IMR-90 (cell line): Measurements from ENCODE around the gene MADD. TPM values are rescaled to one million over a fixed set of nuclear protein-coding genes. Genes with fewer than 3 reads are reported as not detected.
A peak's percentile ranks its signal among the peaks of the same experiment; 100 is the strongest.

ENCODE experiments used
- ATAC-seq: fragments of 200-7000 bp; cut with Tn5 transposase; 2 replicates; pipeline ENCODE4 v1.9.1; 2020; ENCODE audit warnings: low read depth, mild to moderate bottlenecking, moderate library complexity
- BruUV-seq: library from RNA; stranded (reverse); fragments of 400-500 nt; replicated peaks from 2 replicates; lab custom pipeline; 2021; lab: Mats Ljungman, UMichigan
- CTCF ChIA-PET: fragments of 300-600 bp; formaldehyde crosslinking; extraction: SDS; loops from one replicate; lab custom pipeline; 2021; ENCODE audit warnings: antibody characterized with exemption; lab: Yijun Ruan, JAX
- POLR2A ChIA-PET: fragments of 300-600 bp; sonication (Branson Sonifier 250); formaldehyde crosslinking; loops from one replicate; lab custom pipeline; 2022; ENCODE audit warnings: antibody characterized with exemption; ENCODE audit not compliant: unreplicated experiment; lab: Charles Lee
- DNase-seq: peaks from one replicate; pipeline ENCODE4 v3.0.0; 2013
- H2AFZ ChIP-seq: replicated peaks from 2 replicates; pipeline ENCODE3; 2013; ENCODE audit warnings: low read length, mild to moderate bottlenecking; ENCODE audit not compliant: poor library complexity
- H2AK5ac ChIP-seq: 2 replicates; pipeline ENCODE4 v1.6.1; 2013; ENCODE audit warnings: low read depth, low read length, inconsistent platforms
- H2AK9ac ChIP-seq: replicated peaks from 2 replicates; pipeline ENCODE3; 2013; ENCODE audit warnings: mild to moderate bottlenecking, low read depth, low read length, moderate library complexity; ENCODE audit not compliant: poor library complexity
- H2BK120ac ChIP-seq: 2 replicates; pipeline ENCODE4 v1.6.1; 2013; ENCODE audit warnings: low read depth, low read length, inconsistent platforms
- H2BK15ac ChIP-seq: 3 replicates; pipeline ENCODE4 v1.6.1; 2013; ENCODE audit warnings: low read depth, low read length, inconsistent platforms
- H2BK20ac ChIP-seq: 2 replicates; pipeline ENCODE4 v1.6.1; 2013; ENCODE audit warnings: low read depth, mild to moderate bottlenecking, inconsistent platforms, low read length, moderate library complexity
- H2BK5ac ChIP-seq: 2 replicates; pipeline ENCODE4 v1.6.1; 2013; ENCODE audit warnings: mild to moderate bottlenecking, low read depth, low read length, inconsistent platforms; ENCODE audit not compliant: poor library complexity, severe bottlenecking
- H3K14ac ChIP-seq: replicated peaks from 2 replicates; pipeline ENCODE4 v1.6.1; 2013; ENCODE audit warnings: low read depth, low read length, inconsistent platforms
- H3K18ac ChIP-seq: 2 replicates; pipeline ENCODE4 v1.6.1; 2013; ENCODE audit warnings: low read depth, low read length, control low read depth
- H3K23ac ChIP-seq: 2 replicates; pipeline ENCODE4 v1.6.1; 2013; ENCODE audit warnings: low read depth, low read length, inconsistent platforms
- H3K27ac ChIP-seq: 2 replicates; pipeline ENCODE4 v1.5.1; 2013; ENCODE audit warnings: mild to moderate bottlenecking, control low read depth, low read length; ENCODE audit not compliant: insufficient read depth
- H3K27me3 ChIP-seq: 2 replicates; pipeline ENCODE4 v1.6.1; 2013; ENCODE audit warnings: low read length; ENCODE audit not compliant: control insufficient read depth, insufficient read depth
- H3K36me3 ChIP-seq: 2 replicates; pipeline ENCODE4 v1.6.1; 2013; ENCODE audit warnings: low read length, mixed read lengths; ENCODE audit not compliant: control insufficient read depth, insufficient read depth
- H3K4ac ChIP-seq: 2 replicates; pipeline ENCODE4 v1.6.1; 2013; ENCODE audit warnings: low read depth, low read length, inconsistent platforms
- H3K4me1 ChIP-seq: 2 replicates; pipeline ENCODE4 v1.6.1; 2013; ENCODE audit warnings: low read length, mixed read lengths; ENCODE audit not compliant: control insufficient read depth, insufficient read depth
- H3K4me2 ChIP-seq: 2 replicates; pipeline ENCODE4 v1.6.1; 2013; ENCODE audit warnings: low read depth, mild to moderate bottlenecking, control low read depth, low read length, moderate library complexity
- H3K4me3 ChIP-seq: 2 replicates; pipeline ENCODE4 v1.5.1; 2013; ENCODE audit warnings: low read depth, mild to moderate bottlenecking, control low read depth, low read length, moderate library complexity; ENCODE audit not compliant: insufficient read depth
- H3K56ac ChIP-seq: 2 replicates; pipeline ENCODE4 v1.6.1; 2013; ENCODE audit warnings: low read length, inconsistent platforms; ENCODE audit not compliant: insufficient read depth; ENCODE audit errors: extremely low read depth
- H3K79me1 ChIP-seq, 2 experiments: 2 replicates each; pipeline ENCODE4 v1.6.1; 2013; ENCODE audit warnings: low read length in 2 of 2, inconsistent platforms in 1 of 2, low read depth in 1 of 2
- H3K9ac ChIP-seq: 2 replicates; pipeline ENCODE4 v1.6.1; 2013; ENCODE audit warnings: low read depth, low read length, control low read depth
- H3K9me1 ChIP-seq: 2 replicates; pipeline ENCODE4 v1.6.1; 2013; ENCODE audit warnings: low read length, inconsistent platforms; ENCODE audit not compliant: insufficient read depth
- H3K9me3 ChIP-seq: 2 replicates; pipeline ENCODE4 v1.6.1; 2013; ENCODE audit warnings: low read length; ENCODE audit not compliant: control insufficient read depth, insufficient read depth
- H4K20me1 ChIP-seq: 2 replicates; pipeline ENCODE4 v1.6.1; 2013; ENCODE audit warnings: low read length, inconsistent platforms; ENCODE audit not compliant: insufficient read depth
- H4K5ac ChIP-seq: 2 replicates; pipeline ENCODE4 v1.6.1; 2013; ENCODE audit warnings: mild to moderate bottlenecking, low read depth, low read length, control low read depth
- H4K8ac ChIP-seq, 2 experiments: 2 replicates each; pipeline ENCODE4 v1.6.1; 2013; ENCODE audit warnings: low read depth in 2 of 2, low read length in 2 of 2, control low read depth in 1 of 2, inconsistent platforms in 1 of 2
- H4K91ac ChIP-seq: 2 replicates; pipeline ENCODE4 v1.6.1; 2013; ENCODE audit warnings: low read depth, low read length, inconsistent platforms; ENCODE audit not compliant: insufficient read depth
- BHLHE40 ChIP-seq: fragments of 150-350 bp; IDR thresholded peaks from 2 replicates; pipeline ENCODE4 v1.6.1; 2016; ENCODE audit warnings: mild to moderate bottlenecking, low read depth, low read length
- CEBPB ChIP-seq: IDR thresholded peaks from 2 replicates; pipeline ENCODE4 v1.6.1; 2012; ENCODE audit warnings: low read depth, low read length, improper control_type of control experiment
- CHD1 ChIP-seq: IDR thresholded peaks from 2 replicates; pipeline ENCODE4 v1.6.1; 2012; ENCODE audit warnings: low read depth, low read length, improper control_type of control experiment
- FOS ChIP-seq: fragments of 150-350 bp; IDR thresholded peaks from 2 replicates; pipeline ENCODE4 v1.6.1; 2016; ENCODE audit warnings: low read depth, low read length
- MAZ ChIP-seq: IDR thresholded peaks from 2 replicates; pipeline ENCODE4 v1.6.1; 2012; ENCODE audit warnings: low read depth, mild to moderate bottlenecking, low read length, improper control_type of control experiment, moderate library complexity, borderline replicate concordance
- MXI1 ChIP-seq: IDR thresholded peaks from 2 replicates; pipeline ENCODE4 v1.6.1; 2012; ENCODE audit warnings: low read depth, mild to moderate bottlenecking, low read length, moderate library complexity, borderline replicate concordance
- NFE2L2 ChIP-seq: fragments of 150-350 bp; IDR thresholded peaks from 2 replicates; pipeline ENCODE4 v1.6.1; 2016; ENCODE audit warnings: low read depth, mild to moderate bottlenecking, low read length
- POLR2A ChIP-seq: IDR thresholded peaks from 2 replicates; pipeline ENCODE4 v1.6.1; 2012; ENCODE audit warnings: mild to moderate bottlenecking, low read depth, low read length
- RAD21 ChIP-seq: IDR thresholded peaks from 2 replicates; pipeline ENCODE4 v1.6.1; 2012; ENCODE audit warnings: low read length, improper control_type of control experiment
- RFX5 ChIP-seq: IDR thresholded peaks from 2 replicates; pipeline ENCODE4 v1.8.0; 2012; ENCODE audit warnings: low read depth, mild to moderate bottlenecking, low read length, moderate library complexity
- SMC3 ChIP-seq: fragments of 150-350 bp; IDR thresholded peaks from 2 replicates; pipeline ENCODE4 v1.6.1; 2016; ENCODE audit warnings: low read depth, mild to moderate bottlenecking, antibody characterized with exemption, low read length, moderate library complexity
- WGBS, 2 experiments: methylation state at CpG; one replicate each; pipeline versions ENCODE4 v1.1.5 to v1.1.7; 2013; ENCODE audit warnings: missing lambda C conversion rate in 2 of 2; ENCODE audit not compliant: insufficient read length in 1 of 2; ENCODE audit errors: extremely low coverage in 2 of 2; 5-methylcytosine and 5-hydroxymethylcytosine counted together
- dilution Hi-C: fragments of 300-500 bp; cut with HindIII; formaldehyde crosslinking; loops from one replicate; pipeline ENCODE4 v1.14.3; 2018; ENCODE audit warnings: low sequenced_read_pairs; ENCODE audit not compliant: unreplicated experiment
- in situ Hi-C: fragments of 300-500 bp; cut with MboI; formaldehyde crosslinking; loops from 3 replicates; pipeline ENCODE4 v1.14.3; 2019; ENCODE audit warnings: low sequenced_read_pairs, inconsistent platforms, mixed read lengths
- intact Hi-C: fragments of 100-400 bp; cut with micrococcal nuclease; formaldehyde crosslinking; loops from 2 replicates; pipeline ENCODE4 v1.10.0; 2022
- polyA plus RNA-seq, 3 experiments: library from polyadenylated mRNA; depleted of rRNA; stranded (reverse); fragments of >200 nt; gene quantifications; 2 replicates each; pipeline ENCODE4 v1.2.3, GENCODE V29; 2012; ENCODE audit warnings: low replicate concordance in 1 of 3
- total RNA-seq: library from RNA; depleted of rRNA; stranded (reverse); fragments of >200 nt; gene quantifications from 2 replicates; pipeline ENCODE4 v1.2.3, GENCODE V29; 2012
- TF ChIP-seq, protein P1 (sequence below): fragments of 150-350 bp; IDR thresholded peaks from 2 replicates; pipeline ENCODE4 v1.6.1; 2016; ENCODE audit warnings: low read depth, mild to moderate bottlenecking, low read length, moderate library complexity, borderline replicate concordance

MADD gene
- total and polyA plus RNA-seq, 2 of the 4 experiments (the other 2 are of a cell fraction) = 13.3 to 16.4 TPM

DNA sequence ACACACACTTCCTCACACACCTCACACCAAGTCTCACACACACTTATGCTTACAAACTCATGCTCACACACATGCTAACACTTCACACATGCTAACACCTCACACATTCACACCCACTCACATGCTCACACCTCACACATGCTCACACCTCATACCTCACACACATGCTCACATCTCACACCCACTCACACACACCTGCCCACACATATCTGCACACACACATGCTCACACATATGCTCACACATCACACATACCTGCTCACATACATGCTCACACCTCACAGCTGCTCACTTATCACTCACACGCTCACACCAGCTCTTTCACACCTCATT lies 87.0 kb downstream of the MADD start:
- Histone ChIP-seq H2AK9ac (peak overlapping the region; percentile 28), H3K9me1 (peaks cover 20% of the 10 kb centered on the region), H3K14ac (no peak overlapping the region), H4K20me1 (no peaks in the 10 kb centered on the region), H3K27me3 (no peaks in the 10 kb centered on the region; the same call in none of the 2 replicates), H3K9ac (no peak overlapping the region), H2BK20ac (no peak overlapping the region), H2BK15ac (no peak overlapping the region), H4K8ac (no peak overlapping the region), H2BK5ac (peak overlapping the region; percentile 37), H3K18ac (no peak overlapping the region), H3K4me3 (no peak overlapping the region), H3K4me2 (no peak overlapping the region), H3K23ac (no peak overlapping the region), H3K27ac (no peak overlapping the region), H2BK120ac (no peak overlapping the region), H4K5ac (no peak overlapping the region), H3K4me1 (no peaks in the 10 kb centered on the region), H3K9me3 (no peaks in the 10 kb centered on the region), H3K56ac (no peak overlapping the region), H4K91ac (no peak overlapping the region), H2AFZ (no peak overlapping the region), H3K36me3 (no peaks in the 10 kb centered on the region), H3K79me1 (peaks cover 0 to 2% of the 10 kb centered on the region in 2 experiments; a peak in 1 of 4 replicates), H2AK5ac (peak overlapping the region; percentile 43; the same call in 1 of the 2 replicates), H3K4ac (no peak overlapping the region)
- no peak for ATAC-seq
- WGBS, 2 experiments = 100% methylated on average over 1 of the region's 1 CpG; no CpG with 5 or more reads in 1 of the 2 experiments
- intact Hi-C loops (no loop called here), dilution Hi-C loops (no loop called here), in situ Hi-C loops (loop anchor here (25.0 kb wide), 1 partner anchor 470 kb away; no protein-coding TSS in a partner anchor)
- ChIA-PET POLR2A (no interaction called here), CTCF (no interaction called here)
- no peak for DNase-seq
- TF ChIP-seq MXI1 = no peak
- TF ChIP-seq FOS = no peak
- TF ChIP-seq POLR2A = no peak
- no peak for TF ChIP-seq CHD1
- TF ChIP-seq, protein P1, sequence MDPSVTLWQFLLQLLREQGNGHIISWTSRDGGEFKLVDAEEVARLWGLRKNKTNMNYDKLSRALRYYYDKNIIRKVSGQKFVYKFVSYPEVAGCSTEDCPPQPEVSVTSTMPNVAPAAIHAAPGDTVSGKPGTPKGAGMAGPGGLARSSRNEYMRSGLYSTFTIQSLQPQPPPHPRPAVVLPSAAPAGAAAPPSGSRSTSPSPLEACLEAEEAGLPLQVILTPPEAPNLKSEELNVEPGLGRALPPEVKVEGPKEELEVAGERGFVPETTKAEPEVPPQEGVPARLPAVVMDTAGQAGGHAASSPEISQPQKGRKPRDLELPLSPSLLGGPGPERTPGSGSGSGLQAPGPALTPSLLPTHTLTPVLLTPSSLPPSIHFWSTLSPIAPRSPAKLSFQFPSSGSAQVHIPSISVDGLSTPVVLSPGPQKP = no peak
- no peak for TF ChIP-seq CEBPB
- no peak for TF ChIP-seq BHLHE40
- no peak for TF ChIP-seq RAD21
- no peak for TF ChIP-seq NFE2L2
- TF ChIP-seq SMC3 = no peak
- no peak for TF ChIP-seq MAZ
- TF ChIP-seq RFX5 = no peak
- no TSS peak for BruUV-seq
